Suprapubic skin (tissue), 3 donors: ENCODE data around the gene PLXNB1.

Experiments used
- POLR2A ChIP-seq, 2 donors: fragments of 450-650 bp; IDR thresholded peaks; one replicate each; pipeline ENCODE4 v1.6.1; 2017; ENCODE audit warnings: antibody characterized with exemption in 2 of 2, mild to moderate bottlenecking in 2 of 2, moderate library complexity in 2 of 2
- TF ChIP-seq, protein P1 (sequence below), 2 donors: fragments of 200-600 bp in 1 of 2; fragments of 450-650 bp in 1 of 2; sonication (generic) in 1 of 2; IDR thresholded peaks; one replicate each; pipeline ENCODE4 v1.5.1; 2016 to 2019; ENCODE audit warnings: antibody characterized with exemption in 2 of 2, mild to moderate bottlenecking in 1 of 2, moderate library complexity in 1 of 2

DNA sequence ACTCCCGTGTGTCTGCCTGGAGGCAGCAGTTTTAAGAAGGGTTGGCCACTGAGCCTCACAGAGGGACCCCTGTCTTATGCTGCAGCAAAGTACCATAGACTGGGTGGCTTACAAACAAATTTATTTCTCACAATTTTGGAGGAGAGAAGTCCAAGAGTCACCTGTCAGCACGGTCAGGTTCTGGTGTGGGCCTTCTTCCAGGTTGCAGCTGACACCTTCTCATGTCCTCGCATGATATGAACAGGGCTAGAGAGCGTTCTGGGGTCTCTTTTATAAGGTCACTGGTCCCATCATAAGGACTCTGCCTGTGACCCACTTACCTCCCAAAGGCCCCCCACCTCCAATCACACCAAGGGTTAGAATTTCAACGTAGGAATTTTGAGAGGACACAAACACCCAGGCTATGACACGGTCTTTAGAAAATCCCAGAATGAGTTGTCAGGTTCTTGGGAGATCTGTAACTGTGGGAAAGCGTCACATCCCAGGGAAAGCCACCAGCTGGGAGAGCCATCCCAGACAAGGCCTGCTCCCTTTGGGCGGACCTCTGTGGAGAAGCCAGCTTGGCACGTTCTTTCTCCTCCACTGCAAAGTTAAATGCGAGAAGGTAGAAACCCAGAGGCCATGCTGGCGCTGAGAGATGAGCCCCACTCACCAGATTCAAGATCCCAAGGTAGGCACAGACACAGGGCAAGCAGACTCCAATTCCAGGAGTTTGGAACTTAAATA lies 58.1 kb downstream of the PLXNB1 start, which contains the start of gene FBXW12:
- TF ChIP-seq POLR2A (IDR thresholded peaks at IDR 0.05): no peak
- TF ChIP-seq, protein P1, sequence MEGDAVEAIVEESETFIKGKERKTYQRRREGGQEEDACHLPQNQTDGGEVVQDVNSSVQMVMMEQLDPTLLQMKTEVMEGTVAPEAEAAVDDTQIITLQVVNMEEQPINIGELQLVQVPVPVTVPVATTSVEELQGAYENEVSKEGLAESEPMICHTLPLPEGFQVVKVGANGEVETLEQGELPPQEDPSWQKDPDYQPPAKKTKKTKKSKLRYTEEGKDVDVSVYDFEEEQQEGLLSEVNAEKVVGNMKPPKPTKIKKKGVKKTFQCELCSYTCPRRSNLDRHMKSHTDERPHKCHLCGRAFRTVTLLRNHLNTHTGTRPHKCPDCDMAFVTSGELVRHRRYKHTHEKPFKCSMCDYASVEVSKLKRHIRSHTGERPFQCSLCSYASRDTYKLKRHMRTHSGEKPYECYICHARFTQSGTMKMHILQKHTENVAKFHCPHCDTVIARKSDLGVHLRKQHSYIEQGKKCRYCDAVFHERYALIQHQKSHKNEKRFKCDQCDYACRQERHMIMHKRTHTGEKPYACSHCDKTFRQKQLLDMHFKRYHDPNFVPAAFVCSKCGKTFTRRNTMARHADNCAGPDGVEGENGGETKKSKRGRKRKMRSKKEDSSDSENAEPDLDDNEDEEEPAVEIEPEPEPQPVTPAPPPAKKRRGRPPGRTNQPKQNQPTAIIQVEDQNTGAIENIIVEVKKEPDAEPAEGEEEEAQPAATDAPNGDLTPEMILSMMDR (IDR thresholded peaks at IDR 0.05): no peak
